ENCODE measurements around the gene AKAP9.
"Not testable (repeated sequence)": the region's sequence is repeated elsewhere in the genome, so short reads cannot be mapped to it uniquely, and the experiment has no call there.

Gene AKAP9

GRCh38 chr7:92020636-92021035 lies 80.0 kb downstream of the AKAP9 start:
- DNase-seq, result no peak

- DNase-seq, result no peak
Observed at GRCh38 chr7:92025260-92025659, 84.6 kb downstream of the AKAP9 start.

GRCh38 chr7:92026635-92027034 lies 86.0 kb downstream of the AKAP9 start:
- DNase-seq, result not testable (repeated sequence)

GRCh38 chr7:92027128-92027527 lies 86.5 kb downstream of the AKAP9 start:
- DNase-seq, result not testable (repeated sequence)

GRCh38 chr7:92028226-92028625 lies 87.6 kb downstream of the AKAP9 start:
- DNase-seq, result no peak

- DNase-seq, result no peak
Observed at GRCh38 chr7:92028686-92029085, 88.0 kb downstream of the AKAP9 start.

GRCh38 chr7:92034116-92034515 lies 93.5 kb downstream of the AKAP9 start:
- no peak for DNase-seq

- DNase-seq, result no peak
Observed at GRCh38 chr7:92035576-92035975, 94.9 kb downstream of the AKAP9 start.

- DNase-seq, result no peak
Observed at GRCh38 chr7:92039900-92040299, 99.2 kb downstream of the AKAP9 start.

GRCh38 chr7:92042056-92042737 lies 101.5 kb downstream of the AKAP9 start:
- no peak for DNase-seq

- no peak for DNase-seq
Observed at GRCh38 chr7:92043098-92043497, 102.4 kb downstream of the AKAP9 start.

GRCh38 chr7:92043637-92044036 lies 103.0 kb downstream of the AKAP9 start:
- DNase-seq, result no peak

- DNase-seq, result no peak
Observed at GRCh38 chr7:92044148-92044547, 103.5 kb downstream of the AKAP9 start.

- DNase-seq, result no peak
Observed at GRCh38 chr7:92044940-92045339, 104.3 kb downstream of the AKAP9 start.

- DNase-seq, result no peak
Observed at GRCh38 chr7:92051655-92052054, 111.0 kb downstream of the AKAP9 start.

GRCh38 chr7:92052159-92052558 lies 111.5 kb downstream of the AKAP9 start:
- DNase-seq, result no peak

- no peak for DNase-seq
Observed at GRCh38 chr7:92052684-92053083, 112.0 kb downstream of the AKAP9 start.

GRCh38 chr7:92053312-92053711 lies 112.7 kb downstream of the AKAP9 start:
- DNase-seq, result no peak

GRCh38 chr7:92056286-92056685 lies 115.6 kb downstream of the AKAP9 start:
- no peak for DNase-seq

GRCh38 chr7:92057375-92057774 lies 116.7 kb downstream of the AKAP9 start:
- DNase-seq, result no peak

GRCh38 chr7:92058040-92058439 lies 117.4 kb downstream of the AKAP9 start:
- DNase-seq, result no peak

GRCh38 chr7:92058899-92059298 lies 118.2 kb downstream of the AKAP9 start:
- DNase-seq, result no peak

GRCh38 chr7:92061154-92061553 lies 120.5 kb downstream of the AKAP9 start:
- no peak for DNase-seq

GRCh38 chr7:92064438-92065029 lies 123.9 kb downstream of the AKAP9 start:
- no peak for DNase-seq

GRCh38 chr7:92071032-92071431 lies 130.4 kb downstream of the AKAP9 start:
- DNase-seq, result no peak
